COLO829 (cell line): ENCODE data around the gene CTNNBL1.

Source experiments
- DNase-seq: peaks from one replicate; pipeline ENCODE4 v3.0.0; 2012; ENCODE audit warnings: low spot score

CTNNBL1 gene

GRCh38 chr20:37821696-37822095 is 127.9 kb downstream of the CTNNBL1 start:
- DNase-seq = no peak

GRCh38 chr20:37822141-37822601 is 128.3 kb downstream of the CTNNBL1 start:
- no peak for DNase-seq

- peak; percentile 16 for DNase-seq
Observed at GRCh38 chr20:37823296-37823980, 129.6 kb downstream of the CTNNBL1 start.

- no peak for DNase-seq
Observed at GRCh38 chr20:37827605-37828004, 133.8 kb downstream of the CTNNBL1 start.

- DNase-seq = no peak
Observed at GRCh38 chr20:37828684-37829083, 134.9 kb downstream of the CTNNBL1 start.

GRCh38 chr20:37829128-37829527 is 135.3 kb downstream of the CTNNBL1 start:
- DNase-seq = no peak

GRCh38 chr20:37833221-37833896 is 139.5 kb downstream of the CTNNBL1 start:
- DNase-seq = no peak

- DNase-seq = no peak
Observed at GRCh38 chr20:37836926-37837325, 143.1 kb downstream of the CTNNBL1 start.

- no peak for DNase-seq
Observed at GRCh38 chr20:37837924-37838323, 144.1 kb downstream of the CTNNBL1 start.

- DNase-seq = no peak
Observed at GRCh38 chr20:37838769-37839431, 145.1 kb downstream of the CTNNBL1 start.

- no peak for DNase-seq
Observed at GRCh38 chr20:37839432-37839827, 145.6 kb downstream of the CTNNBL1 start.

- DNase-seq = no peak
Observed at GRCh38 chr20:37839955-37840354, 146.1 kb downstream of the CTNNBL1 start.

GRCh38 chr20:37841389-37841788 is 147.6 kb downstream of the CTNNBL1 start:
- DNase-seq = no peak

GRCh38 chr20:37841971-37842370 is 148.1 kb downstream of the CTNNBL1 start:
- DNase-seq = no peak

- no peak for DNase-seq
Observed at GRCh38 chr20:37845241-37845681, 151.4 kb downstream of the CTNNBL1 start.

GRCh38 chr20:37845878-37846277 is 152.0 kb downstream of the CTNNBL1 start:
- no peak for DNase-seq

GRCh38 chr20:37846573-37846972 is 152.7 kb downstream of the CTNNBL1 start:
- DNase-seq = no peak

GRCh38 chr20:37848706-37849105 is 154.9 kb downstream of the CTNNBL1 start:
- DNase-seq = no peak

- no peak for DNase-seq
Observed at GRCh38 chr20:37849156-37849555, 155.3 kb downstream of the CTNNBL1 start.

- no peak for DNase-seq
Observed at GRCh38 chr20:37849566-37849965, 155.7 kb downstream of the CTNNBL1 start.

- no peak for DNase-seq
Observed at GRCh38 chr20:37850036-37850592, 156.3 kb downstream of the CTNNBL1 start.

GRCh38 chr20:37850724-37851355 is 157.0 kb downstream of the CTNNBL1 start:
- no peak for DNase-seq
